Natural killer cell treated with Interleukin-12 subunit alpha and Interleukin-12 subunit beta and Interleukin-15 and Interleukin-18, amount 100 ng/mL, for 72 hours (primary cell): ENCODE results near the gene DGCR6L. TPM values are rescaled to one million over a fixed set of nuclear protein-coding genes. Genes with fewer than 3 reads are reported as not detected.
"Not testable (repeated sequence)": the region's sequence is repeated elsewhere in the genome, so short reads cannot be mapped to it uniquely, and the experiment has no call there.

Experiments used
- ATAC-seq, 2 donors: fragments of 150-1000 bp; cut with Tn5 transposase in 1 of 2; sonication (Bioruptor Pico), chemical (Tn5 transposase) in 1 of 2; 2 replicates each; pipeline ENCODE4 v1.10.0; 2021
- DNase-seq: peaks from one replicate; pipeline ENCODE4 v3.0.0; 2022; ENCODE audit warnings: low spot score
- H3K27ac Mint-ChIP-seq, 2 donors: 1 replicate in 1 of 2; 2 replicates in 1 of 2; pipeline ENCODE4 v1.8.0; 2022; ENCODE audit warnings: mixed read lengths in 2 of 2, mild to moderate bottlenecking in 1 of 2, moderate library complexity in 1 of 2
- H3K27me3 Mint-ChIP-seq, 2 donors: 1 replicate in 1 of 2; 2 replicates in 1 of 2; pipeline ENCODE4 v1.8.0; 2022; ENCODE audit warnings: mixed read lengths in 2 of 2
- H3K36me3 Mint-ChIP-seq: one replicate; pipeline ENCODE4 v1.8.0; 2022; ENCODE audit warnings: mixed read lengths
- H3K4me1 Mint-ChIP-seq, 2 donors: 1 replicate in 1 of 2; 2 replicates in 1 of 2; pipeline ENCODE4 v1.8.0; 2022; ENCODE audit warnings: low read depth in 2 of 2, mixed read lengths in 2 of 2, mild to moderate bottlenecking in 1 of 2
- H3K4me3 Mint-ChIP-seq: one replicate; pipeline ENCODE4 v1.8.0; 2022; ENCODE audit warnings: mixed read lengths
- H3K9me3 Mint-ChIP-seq: 2 replicates; pipeline ENCODE4 v1.8.0; 2022; ENCODE audit warnings: mixed read lengths
- total RNA-seq, 2 donors: library from RNA; stranded (reverse); gene quantifications; one replicate each; pipeline ENCODE4 v1.2.3, GENCODE V29; 2022

The DGCR6L gene
- total RNA-seq, 2 donors from 2014 or later, result 18.7 to 27.2 TPM

- Mint-ChIP-seq H3K27me3 (peaks cover 0 to 7% of the 10 kb centered on the region in 2 donors), H3K36me3 (no peaks in the 10 kb centered on the region), H3K9me3 (no peaks in the 10 kb centered on the region), H3K4me3 (peak overlapping the region; percentile 75), H3K27ac (no peak overlapping the region), H3K4me1 (peaks cover 0 to 10% of the 10 kb centered on the region in 2 donors)
- no peak for DNase-seq
- ATAC-seq, result no peak
Measured at GRCh38 chr22:20297414-20298109, 22.3 kb downstream of the DGCR6L start.

- ATAC-seq (no peak), DNase-seq (no peak)
- no peaks in the 10 kb centered on the region for H3K9me3 Mint-ChIP-seq
- peaks cover 0 to 10% of the 10 kb centered on the region in 2 donors for H3K4me1 Mint-ChIP-seq
- no peak overlapping the region for H3K4me3 Mint-ChIP-seq
- H3K27me3 Mint-ChIP-seq, result peaks cover 0 to 5% of the 10 kb centered on the region in 2 donors
- no peaks in the 10 kb centered on the region for H3K36me3 Mint-ChIP-seq
- H3K27ac Mint-ChIP-seq, result no peak overlapping the region
Measured at GRCh38 chr22:20296598-20296997, 23.3 kb downstream of the DGCR6L start.

GRCh38 chr22:20295262-20296064 lies 24.4 kb downstream of the DGCR6L start:
- no peak overlapping the region for H3K27ac Mint-ChIP-seq
- no peaks in the 10 kb centered on the region for H3K36me3 Mint-ChIP-seq
- H3K9me3 Mint-ChIP-seq, result no peaks in the 10 kb centered on the region
- ATAC-seq (no peak), DNase-seq (no peak)
- H3K4me1 Mint-ChIP-seq, result peaks cover 0 to 10% of the 10 kb centered on the region in 2 donors
- no peak overlapping the region for H3K4me3 Mint-ChIP-seq
- no peaks in the 10 kb centered on the region for H3K27me3 Mint-ChIP-seq

- Mint-ChIP-seq H3K4me1 (peaks cover 0 to 4% of the 10 kb centered on the region in 2 donors), H3K9me3 (no peaks in the 10 kb centered on the region), H3K4me3 (no peak overlapping the region), H3K27ac (no peak overlapping the region), H3K27me3 (no peaks in the 10 kb centered on the region), H3K36me3 (no peaks in the 10 kb centered on the region)
- DNase-seq (no peak), ATAC-seq (no peak)
Measured at GRCh38 chr22:20292673-20293232, 27.1 kb downstream of the DGCR6L start.

GRCh38 chr22:20292108-20292507 lies 27.8 kb downstream of the DGCR6L start:
- ATAC-seq (no peak), DNase-seq (no peak)
- no peaks in the 10 kb centered on the region for H3K4me1 Mint-ChIP-seq
- no peaks in the 10 kb centered on the region for H3K36me3 Mint-ChIP-seq
- H3K4me3 Mint-ChIP-seq, result no peak overlapping the region
- H3K9me3 Mint-ChIP-seq, result no peaks in the 10 kb centered on the region
- no peak overlapping the region for H3K27ac Mint-ChIP-seq
- no peaks in the 10 kb centered on the region for H3K27me3 Mint-ChIP-seq

GRCh38 chr22:20291604-20292063 lies 28.2 kb downstream of the DGCR6L start:
- no peaks in the 10 kb centered on the region for H3K9me3 Mint-ChIP-seq
- no peaks in the 10 kb centered on the region for H3K4me1 Mint-ChIP-seq
- no peak for DNase-seq
- H3K27me3 Mint-ChIP-seq, result peaks cover 0 to 2% of the 10 kb centered on the region in 2 donors
- no peak overlapping the region for H3K27ac Mint-ChIP-seq
- H3K36me3 Mint-ChIP-seq, result no peaks in the 10 kb centered on the region
- no peak for ATAC-seq
- no peak overlapping the region for H3K4me3 Mint-ChIP-seq

- Mint-ChIP-seq H3K27me3 (peaks cover 0 to 2% of the 10 kb centered on the region in 2 donors), H3K9me3 (no peaks in the 10 kb centered on the region), H3K36me3 (no peaks in the 10 kb centered on the region), H3K27ac (no peak overlapping the region), H3K4me3 (no peak overlapping the region), H3K4me1 (no peaks in the 10 kb centered on the region)
- no peak for DNase-seq
- no peak for ATAC-seq
Measured at GRCh38 chr22:20291249-20291586, 28.6 kb downstream of the DGCR6L start.

GRCh38 chr22:20290578-20291248 lies 29.1 kb downstream of the DGCR6L start:
- Mint-ChIP-seq H3K27ac (no peak overlapping the region), H3K4me3 (no peak overlapping the region)

GRCh38 chr22:20290045-20290392 lies 29.8 kb downstream of the DGCR6L start:
- no peak for ATAC-seq
- H3K27me3 Mint-ChIP-seq, result peaks cover 0 to 2% of the 10 kb centered on the region in 2 donors
- no peak for DNase-seq
- H3K4me3 Mint-ChIP-seq, result no peak overlapping the region
- no peaks in the 10 kb centered on the region for H3K9me3 Mint-ChIP-seq
- H3K4me1 Mint-ChIP-seq, result no peaks in the 10 kb centered on the region
- H3K27ac Mint-ChIP-seq, result no peak overlapping the region
- H3K36me3 Mint-ChIP-seq, result no peaks in the 10 kb centered on the region

More at GRCh38 chr22:20290578-20291248, 29.1 kb downstream of the DGCR6L start:
- Mint-ChIP-seq H3K36me3 (no peaks in the 10 kb centered on the region), H3K4me1 (no peaks in the 10 kb centered on the region), H3K27me3 (peaks cover 0 to 2% of the 10 kb centered on the region in 2 donors), H3K9me3 (no peaks in the 10 kb centered on the region)
- DNase-seq (no peak), ATAC-seq (no peak)

- not testable (repeated sequence) for ATAC-seq, H3K4me1 Mint-ChIP-seq, H3K27me3 Mint-ChIP-seq, H3K36me3 Mint-ChIP-seq, DNase-seq, H3K9me3 Mint-ChIP-seq, H3K4me3 Mint-ChIP-seq, H3K27ac Mint-ChIP-seq
Measured at GRCh38 chr22:20289182-20290044, 30.4 kb downstream of the DGCR6L start.

GRCh38 chr22:20286784-20287423 lies 33.0 kb downstream of the DGCR6L start:
- DNase-seq, H3K4me3 Mint-ChIP-seq, H3K27ac Mint-ChIP-seq: not testable (repeated sequence)

GRCh38 chr22:20286312-20286660 lies 33.6 kb downstream of the DGCR6L start:
- H3K9me3 Mint-ChIP-seq, ATAC-seq, H3K4me1 Mint-ChIP-seq, H3K27me3 Mint-ChIP-seq, DNase-seq, H3K36me3 Mint-ChIP-seq, H3K27ac Mint-ChIP-seq, H3K4me3 Mint-ChIP-seq: not testable (repeated sequence)

More at GRCh38 chr22:20286784-20287423, 33.0 kb downstream of the DGCR6L start:
- not testable (repeated sequence) for H3K9me3 Mint-ChIP-seq, H3K36me3 Mint-ChIP-seq, ATAC-seq, H3K27me3 Mint-ChIP-seq, H3K4me1 Mint-ChIP-seq
